C4-2B (cell line): Measurements from ENCODE around the gene SMIM23.

Source experiments
- ZFX ChIP-seq: fragments of 450-650 bp; IDR thresholded peaks from 2 replicates; pipeline ENCODE4 v1.6.1; 2017
- TF ChIP-seq, protein P1 (sequence below): fragments of 450-650 bp; conservative IDR thresholded peaks from 2 replicates; pipeline ENCODE4 v1.5.1; 2017; ENCODE audit warnings: mild to moderate bottlenecking

DNA sequence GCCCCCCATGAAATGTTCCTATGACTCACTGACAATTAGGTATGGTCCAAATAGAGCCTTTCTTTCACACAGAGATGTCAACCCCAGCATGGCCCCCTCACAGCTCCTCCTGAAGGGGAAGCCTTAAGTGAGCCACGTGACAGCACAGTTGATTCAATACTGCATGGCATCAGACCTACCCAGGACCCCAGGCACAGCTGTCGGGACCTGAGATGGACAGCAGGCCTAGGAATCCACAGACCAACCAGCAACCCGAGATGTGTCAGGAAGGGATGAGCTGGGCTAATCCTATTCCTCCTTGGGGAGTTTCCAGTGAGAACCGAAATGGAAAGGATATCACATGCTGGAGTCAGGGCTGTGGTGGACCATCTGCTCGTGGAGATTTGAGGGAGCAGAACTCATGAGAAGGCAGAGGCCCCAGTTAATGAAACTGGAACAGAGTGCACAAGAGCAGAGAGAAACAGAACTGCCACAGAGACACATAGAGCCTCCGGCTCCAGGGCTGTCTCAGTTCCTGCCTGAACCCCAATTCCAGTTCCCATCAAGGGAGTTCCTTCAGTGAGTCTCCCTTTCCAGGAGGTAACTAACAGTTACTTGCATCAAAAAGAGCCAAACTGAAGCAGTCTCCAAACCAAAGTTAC, 42.1 kb upstream of the SMIM23 start:
- TF ChIP-seq, protein P1, sequence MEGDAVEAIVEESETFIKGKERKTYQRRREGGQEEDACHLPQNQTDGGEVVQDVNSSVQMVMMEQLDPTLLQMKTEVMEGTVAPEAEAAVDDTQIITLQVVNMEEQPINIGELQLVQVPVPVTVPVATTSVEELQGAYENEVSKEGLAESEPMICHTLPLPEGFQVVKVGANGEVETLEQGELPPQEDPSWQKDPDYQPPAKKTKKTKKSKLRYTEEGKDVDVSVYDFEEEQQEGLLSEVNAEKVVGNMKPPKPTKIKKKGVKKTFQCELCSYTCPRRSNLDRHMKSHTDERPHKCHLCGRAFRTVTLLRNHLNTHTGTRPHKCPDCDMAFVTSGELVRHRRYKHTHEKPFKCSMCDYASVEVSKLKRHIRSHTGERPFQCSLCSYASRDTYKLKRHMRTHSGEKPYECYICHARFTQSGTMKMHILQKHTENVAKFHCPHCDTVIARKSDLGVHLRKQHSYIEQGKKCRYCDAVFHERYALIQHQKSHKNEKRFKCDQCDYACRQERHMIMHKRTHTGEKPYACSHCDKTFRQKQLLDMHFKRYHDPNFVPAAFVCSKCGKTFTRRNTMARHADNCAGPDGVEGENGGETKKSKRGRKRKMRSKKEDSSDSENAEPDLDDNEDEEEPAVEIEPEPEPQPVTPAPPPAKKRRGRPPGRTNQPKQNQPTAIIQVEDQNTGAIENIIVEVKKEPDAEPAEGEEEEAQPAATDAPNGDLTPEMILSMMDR: no peak
- no peak for TF ChIP-seq ZFX
